GM12878 (cell line): ENCODE results near the gene ESRP2. TPM values are rescaled to one million over a fixed set of nuclear protein-coding genes. Genes with fewer than 3 reads are reported as not detected.
A peak's percentile ranks its signal among the peaks of the same experiment; 100 is the strongest.

Experiments used
- ATAC-seq: fragments of 200-7000 bp; cut with Tn5 transposase; 3 replicates; pipeline ENCODE4 v1.9.1; 2020; ENCODE audit warnings: mild to moderate bottlenecking, moderate library complexity
- BruUV-seq: library from RNA; stranded (reverse); fragments of 400-500 nt; replicated peaks from 2 replicates; lab custom pipeline; 2021; lab: Mats Ljungman, UMichigan
- CTCF ChIA-PET: fragments of 300-600 bp; sonication (Branson Sonifier 250); formaldehyde crosslinking; extraction: SDS; loops from one replicate; lab custom pipeline; 2021; ENCODE audit warnings: inconsistent platforms; lab: Yijun Ruan, JAX
- POLR2A ChIA-PET: fragments of 350-600 bp; formaldehyde crosslinking; extraction: SDS; loops from one replicate; lab custom pipeline; 2021; ENCODE audit warnings: inconsistent platforms; lab: Charles Lee
- RAD21 ChIA-PET: fragments of 300-600 bp; sonication (Branson Sonifier 250); formaldehyde crosslinking; loops from one replicate; lab custom pipeline; 2023; ENCODE audit warnings: antibody characterized with exemption; ENCODE audit not compliant: unreplicated experiment; lab: Charles Lee
- SMC1A ChIA-PET: fragments of 300-600 bp; sonication (Branson Sonifier 250); formaldehyde crosslinking; loops from one replicate; lab custom pipeline; 2023; ENCODE audit not compliant: unreplicated experiment, uncharacterized antibody; lab: Charles Lee
- DNase-seq: peaks from one replicate; pipeline ENCODE4 v3.0.0-alpha.2; 2011; ENCODE audit warnings: low read depth, low spot score
- FAIRE-seq: peaks from 3 replicates; lab custom pipeline; 2011; peaks lifted over from hg19 to GRCh38; lab: Jason Lieb, UNC
- H2AFZ ChIP-seq: 2 replicates; pipeline ENCODE4 v1.6.0; 2011; ENCODE audit warnings: low read depth, low read length, control low read depth; ENCODE audit not compliant: control insufficient read depth
- H3K27ac ChIP-seq: 2 replicates; pipeline ENCODE4 v1.5.1; 2011; ENCODE audit warnings: control low read depth; ENCODE audit not compliant: control insufficient read depth, insufficient read depth
- H3K27me3 ChIP-seq, 2 experiments: replicated peaks in 1 of 2; 2 replicates each; pipeline versions ENCODE4 v1.6.0 to v1.6.1; 2011; ENCODE audit warnings: low read length in 1 of 2; ENCODE audit not compliant: control insufficient read depth in 2 of 2, insufficient read depth in 2 of 2
- H3K36me3 ChIP-seq, 2 experiments: 2 replicates each; pipeline ENCODE4 v1.5.1; 2011; ENCODE audit warnings: low read length in 1 of 2; ENCODE audit not compliant: control insufficient read depth in 2 of 2, insufficient read depth in 2 of 2
- H3K4me1 ChIP-seq: 2 replicates; pipeline ENCODE4 v1.6.1; 2011; ENCODE audit warnings: mild to moderate bottlenecking, low read length, moderate library complexity, mixed read lengths; ENCODE audit not compliant: control insufficient read depth, insufficient read depth
- H3K4me2 ChIP-seq: 2 replicates; pipeline ENCODE4 v1.6.0; 2011; ENCODE audit warnings: control low read depth; ENCODE audit not compliant: control insufficient read depth, insufficient read depth
- H3K4me3 ChIP-seq: fragments of 200-600 bp; sonication (generic); 2 replicates; pipeline ENCODE4 v1.5.1; 2016
- H3K79me2 ChIP-seq: 2 replicates; pipeline ENCODE4 v1.6.0; 2011; ENCODE audit warnings: low read length; ENCODE audit not compliant: control insufficient read depth, insufficient read depth
- H3K9ac ChIP-seq: 2 replicates; pipeline ENCODE4 v1.8.0; 2011; ENCODE audit warnings: low read length, control low read depth, mixed read lengths; ENCODE audit not compliant: control insufficient read depth, insufficient read depth
- H3K9me3 ChIP-seq: replicated peaks from 3 replicates; pipeline ENCODE4 v1.5.1; 2011; ENCODE audit warnings: mild to moderate bottlenecking, low read length; ENCODE audit not compliant: control insufficient read depth, insufficient read depth
- H4K20me1 ChIP-seq: 2 replicates; pipeline ENCODE4 v1.6.0; 2011; ENCODE audit not compliant: control insufficient read depth, insufficient read depth
- BHLHE40 ChIP-seq, 2 experiments: fragments of 450-650 bp in 1 of 2; IDR thresholded peaks; 2 replicates each; pipeline ENCODE4 v1.6.1; 2011 to 2017; ENCODE audit warnings: low read depth in 2 of 2, borderline replicate concordance in 1 of 2, improper control_type of control experiment in 1 of 2, low read length in 1 of 2, mild to moderate bottlenecking in 1 of 2
- ESRRA ChIP-seq: IDR thresholded peaks from 2 replicates; pipeline ENCODE4 v1.6.1; 2012; ENCODE audit warnings: mild to moderate bottlenecking, low read length, improper control_type of control experiment
- ETV6 ChIP-seq, 2 experiments: fragments of 450-650 bp in 1 of 2; IDR thresholded peaks in 1 of 2; conservative IDR thresholded peaks in 1 of 2; 2 replicates each; pipeline ENCODE4 v1.6.1; 2014; ENCODE audit warnings: antibody characterized with exemption in 1 of 2, borderline replicate concordance in 1 of 2, low read depth in 1 of 2, mild to moderate bottlenecking in 1 of 2, moderate library complexity in 1 of 2
- MEF2A ChIP-seq: IDR thresholded peaks from 2 replicates; pipeline ENCODE4 v1.6.1; 2011; ENCODE audit warnings: low read depth, mild to moderate bottlenecking, low read length, moderate library complexity; ENCODE audit not compliant: insufficient read depth
- RUNX3 ChIP-seq: IDR thresholded peaks from 2 replicates; pipeline ENCODE4 v1.6.1; 2012; ENCODE audit warnings: low read length, inconsistent platforms
- YY1 ChIP-seq: IDR thresholded peaks from 2 replicates; pipeline ENCODE4 v1.6.1; 2011; ENCODE audit warnings: low read depth, mild to moderate bottlenecking, low read length
- WGBS: methylation state at CpG from one replicate; pipeline ENCODE4 v1.1.6; 2016; ENCODE audit warnings: low lambda C conversion rate; ENCODE audit not compliant: insufficient replicate concordance, insufficient coverage; ENCODE audit errors: missing lambda C conversion rate; 5-methylcytosine and 5-hydroxymethylcytosine counted together
- in situ Hi-C: fragments of 300-500 bp; cut with MboI; formaldehyde crosslinking; loops from 9 replicates; pipeline ENCODE4 v1.14.3; 2018; ENCODE audit warnings: mixed read lengths
- intact Hi-C: fragments of 100-400 bp; cut with micrococcal nuclease; formaldehyde crosslinking; loops from one replicate; pipeline ENCODE4 v1.14.2; 2022; ENCODE audit not compliant: unreplicated experiment
- polyA plus RNA-seq, 11 experiments: library from polyadenylated mRNA; depleted of rRNA in 4 of 11; unstranded in 6 of 11; stranded (reverse) in 5 of 11; fragments of >200 nt; fragmentation: Nextera tagmentation in 4 of 11; fragmentation: Illumina TruSeq in 1 of 11; extraction: Ambion mirVana in 4 of 11; extraction: Trizol in 1 of 11; gene quantifications; 1 replicate in 1 of 11; 2 replicates in 10 of 11; pipeline versions ENCODE4 v1.2.1 to v1.2.3, GENCODE V29; 2011 to 2016; ENCODE audit warnings: inconsistent platforms in 2 of 11, missing spikeins in 2 of 11, low read depth in 1 of 11
- total RNA-seq, 4 experiments: library from RNA; depleted of rRNA in 3 of 4; stranded (reverse); fragments of >200 nt in 3 of 4; fragmentation: Illumina TruSeq in 1 of 4; extraction: Trizol in 1 of 4; gene quantifications; 2 replicates each; pipeline versions ENCODE4 v1.2.1 to v1.2.3, GENCODE V29; 2013 to 2021
- TF ChIP-seq, protein P1 (sequence below): fragments of 450-650 bp; IDR thresholded peaks from 2 replicates; pipeline ENCODE4 v1.6.1; 2017; ENCODE audit warnings: mild to moderate bottlenecking

Gene ESRP2
- total and polyA plus RNA-seq, 10 of the 15 experiments (the other 5 are each of a cell fraction or from before 2014, with no cell fraction given), result 0.04 to 0.64 (median 0.08) TPM; not detected in 3

DNA sequence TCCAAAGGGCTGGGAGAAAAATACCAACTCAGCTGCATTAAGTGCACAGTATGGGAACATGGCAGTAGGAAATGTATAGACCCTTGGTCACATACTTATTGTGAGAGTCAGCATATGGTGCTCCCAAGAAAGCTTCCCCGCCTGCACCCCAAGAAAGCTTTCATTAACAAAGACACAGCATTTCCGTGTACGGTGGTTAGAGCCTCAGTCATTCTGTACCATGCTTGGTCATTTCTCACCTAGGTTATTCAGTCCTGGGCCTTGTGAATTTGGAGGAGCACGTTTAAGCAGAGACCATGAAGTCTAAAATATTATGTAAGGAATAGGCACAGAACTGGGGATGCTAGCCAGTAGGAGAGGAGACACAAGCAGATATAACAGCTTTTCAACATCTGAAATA lies 56.1 kb downstream of the ESRP2 start:
- intact Hi-C loops (no loop called here), in situ Hi-C loops (no loop called here)
- H3K27me3 ChIP-seq, result no peaks in the 10 kb centered on the region
- H4K20me1 ChIP-seq, result no peaks in the 10 kb centered on the region
- no peak for DNase-seq
- H3K9me3 ChIP-seq, result no peaks in the 10 kb centered on the region
- RAD21 ChIA-PET, result no interaction called here
- H3K79me2 ChIP-seq, result no peaks in the 10 kb centered on the region
- H3K4me3 ChIP-seq, result no peak overlapping the region
- SMC1A ChIA-PET, result no interaction called here
- H3K27ac ChIP-seq, result no peak overlapping the region
- CTCF ChIA-PET, result interaction anchor here (0.8 to 1.5 kb wide), 2 partner anchors 9 to 48 kb away, joined by 3 to 7 read pairs; no protein-coding TSS in a partner anchor
- no peak overlapping the region for H2AFZ ChIP-seq
- ATAC-seq, result no peak
- POLR2A ChIA-PET, result no interaction called here
- TF ChIP-seq ETV6 (conservative IDR thresholded peaks at IDR 0.05 in 1 of 2, IDR thresholded peaks at IDR 0.05 in 1 of 2; ENCODE audit: borderline replicate concordance in 1 of 2, low read depth in 1 of 2), result 0 out of 4 replicates have a peak, but pooled peaks of 1 of the 2 experiments have one; percentile 33
- TF ChIP-seq BHLHE40 (IDR thresholded peaks at IDR 0.05; ENCODE audit: borderline replicate concordance in 1 of 2, low read depth in 2 of 2, low read length in 1 of 2), result no peak
- 0 out of 2 replicates have a peak, but pooled peaks have one; percentile 16 for TF ChIP-seq RUNX3
- 85% methylated on average over 4 of the region's 4 CpGs for WGBS
- no peak for FAIRE-seq
- H3K9ac ChIP-seq, result no peak overlapping the region
- no peak overlapping the region for H3K4me2 ChIP-seq
- no peaks in the 10 kb centered on the region for H3K4me1 ChIP-seq
- no TSS peak for BruUV-seq
- peaks cover 2 to 17% of the 10 kb centered on the region in 2 experiments for H3K36me3 ChIP-seq

DNA sequence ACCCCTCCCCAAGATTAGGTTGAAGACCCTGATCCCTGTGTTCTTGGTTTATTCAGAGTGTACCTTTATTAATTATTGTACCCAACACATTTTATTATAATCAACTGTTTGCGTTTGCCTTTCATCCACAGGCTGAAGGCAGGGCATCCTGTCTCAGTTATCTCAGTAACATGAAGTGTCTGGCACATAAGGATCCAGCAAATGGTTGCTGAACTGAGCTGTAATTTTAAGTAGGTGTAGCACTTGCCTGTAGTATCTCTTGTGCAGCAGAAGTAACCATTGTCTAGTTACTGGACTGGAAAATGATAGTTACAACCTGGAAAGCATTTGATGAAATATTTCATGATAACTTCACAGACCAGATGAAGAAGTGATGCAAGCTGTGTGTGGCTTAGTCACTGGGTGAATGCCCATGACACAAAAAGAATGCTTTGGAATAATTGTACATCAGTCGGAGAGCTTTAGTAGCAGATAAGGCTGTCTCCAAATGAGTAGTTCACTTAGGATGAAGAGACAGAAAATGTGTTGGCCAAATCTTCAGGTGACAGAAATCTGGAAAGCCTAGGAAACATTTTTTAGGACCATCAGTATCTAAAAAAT lies 56.6 kb downstream of the ESRP2 start:
- intact Hi-C loops, result no loop called here
- TF ChIP-seq YY1 (no peak), MEF2A (no peak), ESRRA (no peak)
- TF ChIP-seq, protein P1, sequence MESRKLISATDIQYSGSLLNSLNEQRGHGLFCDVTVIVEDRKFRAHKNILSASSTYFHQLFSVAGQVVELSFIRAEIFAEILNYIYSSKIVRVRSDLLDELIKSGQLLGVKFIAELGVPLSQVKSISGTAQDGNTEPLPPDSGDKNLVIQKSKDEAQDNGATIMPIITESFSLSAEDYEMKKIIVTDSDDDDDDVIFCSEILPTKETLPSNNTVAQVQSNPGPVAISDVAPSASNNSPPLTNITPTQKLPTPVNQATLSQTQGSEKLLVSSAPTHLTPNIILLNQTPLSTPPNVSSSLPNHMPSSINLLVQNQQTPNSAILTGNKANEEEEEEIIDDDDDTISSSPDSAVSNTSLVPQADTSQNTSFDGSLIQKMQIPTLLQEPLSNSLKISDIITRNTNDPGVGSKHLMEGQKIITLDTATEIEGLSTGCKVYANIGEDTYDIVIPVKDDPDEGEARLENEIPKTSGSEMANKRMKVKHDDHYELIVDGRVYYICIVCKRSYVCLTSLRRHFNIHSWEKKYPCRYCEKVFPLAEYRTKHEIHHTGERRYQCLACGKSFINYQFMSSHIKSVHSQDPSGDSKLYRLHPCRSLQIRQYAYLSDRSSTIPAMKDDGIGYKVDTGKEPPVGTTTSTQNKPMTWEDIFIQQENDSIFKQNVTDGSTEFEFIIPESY, result no peak
- no peak overlapping the region for H3K27ac ChIP-seq
- H3K79me2 ChIP-seq, result no peaks in the 10 kb centered on the region
- no peak for ATAC-seq
- no peaks in the 10 kb centered on the region for H3K27me3 ChIP-seq
- no peak overlapping the region for H3K4me2 ChIP-seq
- H2AFZ ChIP-seq, result no peak overlapping the region
- SMC1A ChIA-PET, result no interaction called here
- RAD21 ChIA-PET, result no interaction called here
- FAIRE-seq, result no peak
- 64% methylated on average over 2 of the region's 2 CpGs for WGBS
- CTCF ChIA-PET, result interaction anchor here (0.8 to 1.5 kb wide), 3 partner anchors 10 to 90 kb away, joined by 3 to 7 read pairs (median 3); no protein-coding TSS in a partner anchor
- no peaks in the 10 kb centered on the region for H3K9me3 ChIP-seq
- BruUV-seq, result no TSS peak
- H3K4me1 ChIP-seq, result no peaks in the 10 kb centered on the region
- POLR2A ChIA-PET, result no interaction called here
- DNase-seq, result no peak
- H3K36me3 ChIP-seq, result peaks cover 2 to 17% of the 10 kb centered on the region in 2 experiments; a peak in 3 of 4 replicates
- no peak overlapping the region for H3K4me3 ChIP-seq
- in situ Hi-C loops, result no loop called here
- no peak overlapping the region for H3K9ac ChIP-seq
- no peaks in the 10 kb centered on the region for H4K20me1 ChIP-seq
